ENCODE data around the gene ARHGAP24. TPM values are rescaled to one million over a fixed set of nuclear protein-coding genes. Genes with fewer than 3 reads are reported as not detected.
A peak's percentile ranks its signal among the peaks of the same experiment; 100 is the strongest.

Gene ARHGAP24
- total and polyA plus RNA-seq, 4 donors, result 10.0 to 79.4 (median 21.6) TPM

DNA sequence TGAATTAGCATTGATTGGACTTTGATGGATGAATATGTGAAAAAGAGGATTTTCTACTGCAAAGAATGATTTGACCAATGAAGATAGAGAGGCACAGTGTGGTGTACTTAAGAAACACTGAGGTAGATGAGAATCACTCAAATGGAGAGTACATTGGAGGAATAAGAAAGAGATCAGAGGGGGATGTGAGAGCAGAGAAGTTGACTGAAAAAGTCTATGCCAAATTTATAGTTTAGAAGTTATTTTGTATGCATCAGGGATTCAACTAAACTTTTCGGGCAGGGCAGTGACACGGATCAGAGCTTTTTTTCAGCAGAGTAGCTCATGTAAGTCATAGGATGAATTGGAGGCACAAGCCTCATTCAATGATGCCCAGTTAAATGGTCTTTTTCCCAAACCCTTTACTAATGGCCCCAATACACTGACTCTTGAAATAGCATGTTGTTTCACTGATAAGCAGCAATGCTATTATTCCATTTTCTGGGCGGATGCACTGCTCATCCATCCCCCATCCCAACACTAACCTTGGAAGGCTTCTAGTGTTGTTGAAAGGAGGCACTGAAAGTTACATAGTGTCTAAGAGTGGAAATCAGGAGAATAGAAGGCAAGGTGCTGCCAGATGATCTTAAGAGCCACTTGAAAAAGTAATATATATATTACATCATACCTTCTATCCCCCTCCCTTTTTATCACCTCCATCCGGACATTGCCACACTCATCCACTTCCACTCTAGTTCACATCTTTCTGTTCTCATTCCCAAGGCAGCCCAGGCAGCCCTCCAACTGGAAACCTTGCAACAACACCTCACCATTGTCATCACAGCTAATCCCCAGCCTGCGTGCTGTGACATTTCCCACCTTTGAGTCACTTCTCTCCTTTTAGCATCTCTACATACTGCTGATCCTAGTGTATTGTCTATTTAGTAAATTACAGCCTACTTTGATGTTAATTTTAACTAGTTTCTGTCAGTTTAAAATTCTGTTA is 46.1 kb downstream of the ARHGAP24 start:
- DNase-seq (peak in 1 of 3 donors; percentile 17), ATAC-seq (ENCODE audit: insufficient read depth, low FRiP score) (no peak)
- no peak overlapping the region for H3K4me3 ChIP-seq
- no peak overlapping the region for H3K9ac ChIP-seq (ENCODE audit: insufficient read depth in 1 of 2, low read length in 2 of 2)
- 81 to 82% methylated on average over 5 of the region's 5 CpGs for WGBS, 2 donors
- H3K27me3 ChIP-seq (ENCODE audit: control insufficient read depth in 3 of 3, insufficient read depth in 3 of 3, low read length in 2 of 3), result no peaks in the 10 kb centered on the region
- TF ChIP-seq, protein P1, sequence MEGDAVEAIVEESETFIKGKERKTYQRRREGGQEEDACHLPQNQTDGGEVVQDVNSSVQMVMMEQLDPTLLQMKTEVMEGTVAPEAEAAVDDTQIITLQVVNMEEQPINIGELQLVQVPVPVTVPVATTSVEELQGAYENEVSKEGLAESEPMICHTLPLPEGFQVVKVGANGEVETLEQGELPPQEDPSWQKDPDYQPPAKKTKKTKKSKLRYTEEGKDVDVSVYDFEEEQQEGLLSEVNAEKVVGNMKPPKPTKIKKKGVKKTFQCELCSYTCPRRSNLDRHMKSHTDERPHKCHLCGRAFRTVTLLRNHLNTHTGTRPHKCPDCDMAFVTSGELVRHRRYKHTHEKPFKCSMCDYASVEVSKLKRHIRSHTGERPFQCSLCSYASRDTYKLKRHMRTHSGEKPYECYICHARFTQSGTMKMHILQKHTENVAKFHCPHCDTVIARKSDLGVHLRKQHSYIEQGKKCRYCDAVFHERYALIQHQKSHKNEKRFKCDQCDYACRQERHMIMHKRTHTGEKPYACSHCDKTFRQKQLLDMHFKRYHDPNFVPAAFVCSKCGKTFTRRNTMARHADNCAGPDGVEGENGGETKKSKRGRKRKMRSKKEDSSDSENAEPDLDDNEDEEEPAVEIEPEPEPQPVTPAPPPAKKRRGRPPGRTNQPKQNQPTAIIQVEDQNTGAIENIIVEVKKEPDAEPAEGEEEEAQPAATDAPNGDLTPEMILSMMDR (IDR thresholded peaks at IDR 0.05; ENCODE audit: control extremely low read depth, extremely low read depth), result no peak
- H3K36me3 ChIP-seq (ENCODE audit: control insufficient read depth in 4 of 4, insufficient read depth in 4 of 4, low read length in 4 of 4), result no peaks in the 10 kb centered on the region
- peaks cover 0 to 7% (median 0%) of the 10 kb centered on the region in 5 donors for H3K4me1 ChIP-seq (ENCODE audit: control insufficient read depth in 5 of 5, insufficient read depth in 5 of 5, low read length in 5 of 5)
- no peak overlapping the region for H3K27ac ChIP-seq (ENCODE audit: low read depth in 1 of 2, low read length in 1 of 2)
- no peaks in the 10 kb centered on the region for H3K9me3 ChIP-seq (ENCODE audit: control insufficient read depth in 4 of 4, insufficient read depth in 3 of 4, low read length in 3 of 4)

- no peak for DNase-seq
- no peak overlapping the region for H3K9ac ChIP-seq (ENCODE audit: insufficient read depth in 1 of 2, low read length in 2 of 2)
- no peaks in the 10 kb centered on the region for H3K27me3 ChIP-seq (ENCODE audit: control insufficient read depth in 3 of 3, insufficient read depth in 3 of 3, low read length in 2 of 3)
- H3K4me3 ChIP-seq, result no peak overlapping the region
- no peak overlapping the region for H3K27ac ChIP-seq (ENCODE audit: low read depth in 1 of 2, low read length in 1 of 2)
- ATAC-seq (ENCODE audit: insufficient read depth, low FRiP score), result no peak
- TF ChIP-seq, protein P1 (IDR thresholded peaks at IDR 0.05; ENCODE audit: control extremely low read depth, extremely low read depth), result no peak
- no peaks in the 10 kb centered on the region for H3K9me3 ChIP-seq (ENCODE audit: control insufficient read depth in 4 of 4, insufficient read depth in 3 of 4, low read length in 3 of 4)
- peaks cover 0 to 7% (median 0%) of the 10 kb centered on the region in 5 donors for H3K4me1 ChIP-seq (ENCODE audit: control insufficient read depth in 5 of 5, insufficient read depth in 5 of 5, low read length in 5 of 5)
- no peaks in the 10 kb centered on the region for H3K36me3 ChIP-seq (ENCODE audit: control insufficient read depth in 4 of 4, insufficient read depth in 4 of 4, low read length in 4 of 4)
Measured at GRCh38 chr4:85522277-85522676, 47.3 kb downstream of the ARHGAP24 start.

GRCh38 chr4:85522836-85523235 is 47.9 kb downstream of the ARHGAP24 start:
- peaks cover 0 to 7% (median 0%) of the 10 kb centered on the region in 5 donors for H3K4me1 ChIP-seq (ENCODE audit: control insufficient read depth in 5 of 5, insufficient read depth in 5 of 5, low read length in 5 of 5)
- H3K9me3 ChIP-seq (ENCODE audit: control insufficient read depth in 4 of 4, insufficient read depth in 3 of 4, low read length in 3 of 4), result no peaks in the 10 kb centered on the region
- H3K36me3 ChIP-seq (ENCODE audit: control insufficient read depth in 4 of 4, insufficient read depth in 4 of 4, low read length in 4 of 4), result no peaks in the 10 kb centered on the region
- H3K9ac ChIP-seq (ENCODE audit: insufficient read depth in 1 of 2, low read length in 2 of 2), result no peak overlapping the region
- H3K27ac ChIP-seq (ENCODE audit: low read depth in 1 of 2, low read length in 1 of 2), result no peak overlapping the region
- DNase-seq, result no peak
- H3K27me3 ChIP-seq (ENCODE audit: control insufficient read depth in 3 of 3, insufficient read depth in 3 of 3, low read length in 2 of 3), result no peaks in the 10 kb centered on the region
- no peak for ATAC-seq (ENCODE audit: insufficient read depth, low FRiP score)
- 81 to 89% methylated on average over 3 of the region's 3 CpGs for WGBS, 2 donors
- TF ChIP-seq, protein P1 (IDR thresholded peaks at IDR 0.05; ENCODE audit: control extremely low read depth, extremely low read depth), result no peak
- no peak overlapping the region for H3K4me3 ChIP-seq

Measured in lung (tissue), 12 donors.